Gastrocnemius medialis (tissue), 4 donors: ENCODE measurements around the gene FAM81A.

ENCODE experiments used
- CTCF ChIP-seq, 5 experiments: fragments of 450-650 bp in 3 of 5; fragments of 200-600 bp in 2 of 5; sonication (generic) in 2 of 5; IDR thresholded peaks in 4 of 5; conservative IDR thresholded peaks in 1 of 5; 1 replicate in 4 of 5; 2 replicates in 1 of 5; pipeline ENCODE4 v1.5.1; 2016 to 2019; ENCODE audit warnings: antibody characterized with exemption in 5 of 5, mild to moderate bottlenecking in 3 of 5, moderate library complexity in 3 of 5
- POLR2A ChIP-seq, 2 donors: fragments of 450-650 bp; IDR thresholded peaks; one replicate each; pipeline ENCODE4 v1.6.1; 2017; ENCODE audit warnings: antibody characterized with exemption in 2 of 2, mild to moderate bottlenecking in 2 of 2, moderate library complexity in 2 of 2

- TF ChIP-seq CTCF (IDR thresholded peaks at IDR 0.05 in 4 of 5, conservative IDR thresholded peaks at IDR 0.05 in 1 of 5), result no peak
- no peak for TF ChIP-seq POLR2A (IDR thresholded peaks at IDR 0.05)
Measured at GRCh38 chr15:59485036-59485435, 47.0 kb downstream of the FAM81A start.
